ENCODE results near the gene MSX1.

GRCh38 chr4:4866124-4866865 is 6.8 kb downstream of the MSX1 start:
- no peak for TF ChIP-seq CTCF (IDR thresholded peaks at IDR 0.05; ENCODE audit: poor library complexity, severe bottlenecking)
- no peak for TF ChIP-seq EP300 (conservative IDR thresholded peaks at IDR 0.05; ENCODE audit: poor library complexity, severe bottlenecking)
- no peak for TF ChIP-seq TAF1 (IDR thresholded peaks at IDR 0.05; ENCODE audit: low read depth)
- no peak for TF ChIP-seq RAD21 (conservative IDR thresholded peaks at IDR 0.05)
- TF ChIP-seq POLR2AphosphoS5 (IDR thresholded peaks at IDR 0.05): peak; percentile 68
- TF ChIP-seq MXI1 (conservative IDR thresholded peaks at IDR 0.05; ENCODE audit: poor library complexity, severe bottlenecking): no peak
- peak; percentile 94 for TF ChIP-seq EZH2 (IDR thresholded peaks at IDR 0.05; ENCODE audit: borderline replicate concordance, insufficient read depth, low read length, poor library complexity, severe bottlenecking)
- TF ChIP-seq, protein P1, sequence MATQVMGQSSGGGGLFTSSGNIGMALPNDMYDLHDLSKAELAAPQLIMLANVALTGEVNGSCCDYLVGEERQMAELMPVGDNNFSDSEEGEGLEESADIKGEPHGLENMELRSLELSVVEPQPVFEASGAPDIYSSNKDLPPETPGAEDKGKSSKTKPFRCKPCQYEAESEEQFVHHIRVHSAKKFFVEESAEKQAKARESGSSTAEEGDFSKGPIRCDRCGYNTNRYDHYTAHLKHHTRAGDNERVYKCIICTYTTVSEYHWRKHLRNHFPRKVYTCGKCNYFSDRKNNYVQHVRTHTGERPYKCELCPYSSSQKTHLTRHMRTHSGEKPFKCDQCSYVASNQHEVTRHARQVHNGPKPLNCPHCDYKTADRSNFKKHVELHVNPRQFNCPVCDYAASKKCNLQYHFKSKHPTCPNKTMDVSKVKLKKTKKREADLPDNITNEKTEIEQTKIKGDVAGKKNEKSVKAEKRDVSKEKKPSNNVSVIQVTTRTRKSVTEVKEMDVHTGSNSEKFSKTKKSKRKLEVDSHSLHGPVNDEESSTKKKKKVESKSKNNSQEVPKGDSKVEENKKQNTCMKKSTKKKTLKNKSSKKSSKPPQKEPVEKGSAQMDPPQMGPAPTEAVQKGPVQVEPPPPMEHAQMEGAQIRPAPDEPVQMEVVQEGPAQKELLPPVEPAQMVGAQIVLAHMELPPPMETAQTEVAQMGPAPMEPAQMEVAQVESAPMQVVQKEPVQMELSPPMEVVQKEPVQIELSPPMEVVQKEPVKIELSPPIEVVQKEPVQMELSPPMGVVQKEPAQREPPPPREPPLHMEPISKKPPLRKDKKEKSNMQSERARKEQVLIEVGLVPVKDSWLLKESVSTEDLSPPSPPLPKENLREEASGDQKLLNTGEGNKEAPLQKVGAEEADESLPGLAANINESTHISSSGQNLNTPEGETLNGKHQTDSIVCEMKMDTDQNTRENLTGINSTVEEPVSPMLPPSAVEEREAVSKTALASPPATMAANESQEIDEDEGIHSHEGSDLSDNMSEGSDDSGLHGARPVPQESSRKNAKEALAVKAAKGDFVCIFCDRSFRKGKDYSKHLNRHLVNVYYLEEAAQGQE (IDR thresholded peaks at IDR 0.05; ENCODE audit: borderline replicate concordance): no peak
- no peak for TF ChIP-seq SMC3 (conservative IDR thresholded peaks at IDR 0.05; ENCODE audit: poor library complexity)
